Upper lobe of right lung (tissue), 1 donor: Measurements from ENCODE around the gene TMEM126A. TPM values are rescaled to one million over a fixed set of nuclear protein-coding genes. Genes with fewer than 3 reads are reported as not detected.

Experiments used
- ATAC-seq: fragments of 200-7000 bp; cut with Tn5 transposase; one replicate; pipeline ENCODE4 v1.9.1; 2020; ENCODE audit warnings: mild to moderate bottlenecking, moderate library complexity
- DNase-seq: peaks from one replicate; pipeline ENCODE4 v3.0.0-alpha.2; 2020
- H3K27ac ChIP-seq: fragments of 200-600 bp; one replicate; pipeline ENCODE4 v1.8.0; 2022
- H3K27me3 ChIP-seq: fragments of 200-600 bp; one replicate; pipeline ENCODE4 v1.8.0; 2022; ENCODE audit warnings: mild to moderate bottlenecking
- H3K36me3 ChIP-seq: fragments of 200-600 bp; one replicate; pipeline ENCODE4 v1.8.0; 2022
- H3K4me1 ChIP-seq: fragments of 200-600 bp; one replicate; pipeline ENCODE4 v1.8.0; 2022
- H3K4me3 ChIP-seq: fragments of 200-600 bp; one replicate; pipeline ENCODE4 v1.8.0; 2022; ENCODE audit warnings: mild to moderate bottlenecking
- H3K9me3 ChIP-seq: fragments of 200-600 bp; one replicate; pipeline ENCODE4 v1.8.0; 2022
- intact Hi-C: fragments of 100-400 bp; cut with DNase I; formaldehyde crosslinking; loops from one replicate; pipeline ENCODE4 v1.11.0; 2022
- total RNA-seq: library from RNA; stranded (reverse); fragmentation: NEBNext Ultra II Directional; extraction: Animal tissue kit (Norgen Biotek cat#: 25700); gene quantifications from one replicate; pipeline ENCODE4 v1.2.1, GENCODE V29; 2021
- TF ChIP-seq, protein P1 (sequence below): fragments of 200-600 bp; IDR thresholded peaks from one replicate; pipeline ENCODE4 v1.8.0; 2022; ENCODE audit warnings: antibody characterized with exemption
- donor health status: DM: no; HTN: yes; CAD: no; lungs with severe emphysema.

TMEM126A gene
- total RNA-seq, 1 donor from 2014 or later, result 26.1 TPM

DNA sequence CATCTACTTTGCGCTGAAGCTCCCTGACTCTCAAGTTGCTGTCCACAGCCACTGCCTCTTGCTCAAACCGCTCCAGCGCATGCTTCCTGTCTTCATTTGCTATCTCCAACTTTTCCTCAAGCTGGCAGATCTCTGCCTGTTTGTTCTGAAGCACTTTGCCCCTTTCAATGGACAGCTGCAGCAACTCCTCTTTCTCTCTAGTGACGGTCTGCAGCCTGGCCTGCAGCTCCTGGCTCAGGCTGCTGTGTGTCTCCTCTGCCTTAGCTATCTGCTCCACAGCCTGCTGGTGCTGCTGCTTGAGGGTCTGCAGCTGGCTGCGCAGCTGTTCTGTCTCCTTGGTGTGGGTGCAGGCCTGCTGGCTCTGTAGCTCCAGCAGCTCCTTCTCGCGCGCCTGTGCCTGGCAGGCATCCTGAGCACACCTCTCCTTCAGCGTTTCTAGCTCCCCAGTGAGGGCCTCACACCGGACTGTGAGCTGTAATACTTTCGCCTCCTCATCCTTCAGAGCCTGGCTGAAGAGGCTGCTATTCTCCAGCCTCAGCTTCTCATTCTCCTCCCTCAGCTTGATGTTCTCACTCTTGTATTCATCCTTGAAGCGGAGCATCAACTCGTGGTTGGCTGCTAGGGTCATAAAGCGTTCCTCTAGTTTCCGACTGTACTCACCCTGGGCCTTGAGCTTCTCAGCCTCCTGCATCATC, 37.5 kb downstream of the TMEM126A start:
- H3K4me3 ChIP-seq, result peak overlapping the region; percentile 37
- DNase-seq, result peak; percentile 65
- no peaks in the 10 kb centered on the region for H3K27me3 ChIP-seq
- H3K27ac ChIP-seq, result peak overlapping the region; percentile 65
- no peaks in the 10 kb centered on the region for H3K36me3 ChIP-seq
- H3K4me1 ChIP-seq, result peaks cover 13% of the 10 kb centered on the region
- intact Hi-C loops, result no loop called here
- no peaks in the 10 kb centered on the region for H3K9me3 ChIP-seq
- ATAC-seq, result peak; percentile 63
- TF ChIP-seq, protein P1, sequence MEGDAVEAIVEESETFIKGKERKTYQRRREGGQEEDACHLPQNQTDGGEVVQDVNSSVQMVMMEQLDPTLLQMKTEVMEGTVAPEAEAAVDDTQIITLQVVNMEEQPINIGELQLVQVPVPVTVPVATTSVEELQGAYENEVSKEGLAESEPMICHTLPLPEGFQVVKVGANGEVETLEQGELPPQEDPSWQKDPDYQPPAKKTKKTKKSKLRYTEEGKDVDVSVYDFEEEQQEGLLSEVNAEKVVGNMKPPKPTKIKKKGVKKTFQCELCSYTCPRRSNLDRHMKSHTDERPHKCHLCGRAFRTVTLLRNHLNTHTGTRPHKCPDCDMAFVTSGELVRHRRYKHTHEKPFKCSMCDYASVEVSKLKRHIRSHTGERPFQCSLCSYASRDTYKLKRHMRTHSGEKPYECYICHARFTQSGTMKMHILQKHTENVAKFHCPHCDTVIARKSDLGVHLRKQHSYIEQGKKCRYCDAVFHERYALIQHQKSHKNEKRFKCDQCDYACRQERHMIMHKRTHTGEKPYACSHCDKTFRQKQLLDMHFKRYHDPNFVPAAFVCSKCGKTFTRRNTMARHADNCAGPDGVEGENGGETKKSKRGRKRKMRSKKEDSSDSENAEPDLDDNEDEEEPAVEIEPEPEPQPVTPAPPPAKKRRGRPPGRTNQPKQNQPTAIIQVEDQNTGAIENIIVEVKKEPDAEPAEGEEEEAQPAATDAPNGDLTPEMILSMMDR, result no peak

DNA sequence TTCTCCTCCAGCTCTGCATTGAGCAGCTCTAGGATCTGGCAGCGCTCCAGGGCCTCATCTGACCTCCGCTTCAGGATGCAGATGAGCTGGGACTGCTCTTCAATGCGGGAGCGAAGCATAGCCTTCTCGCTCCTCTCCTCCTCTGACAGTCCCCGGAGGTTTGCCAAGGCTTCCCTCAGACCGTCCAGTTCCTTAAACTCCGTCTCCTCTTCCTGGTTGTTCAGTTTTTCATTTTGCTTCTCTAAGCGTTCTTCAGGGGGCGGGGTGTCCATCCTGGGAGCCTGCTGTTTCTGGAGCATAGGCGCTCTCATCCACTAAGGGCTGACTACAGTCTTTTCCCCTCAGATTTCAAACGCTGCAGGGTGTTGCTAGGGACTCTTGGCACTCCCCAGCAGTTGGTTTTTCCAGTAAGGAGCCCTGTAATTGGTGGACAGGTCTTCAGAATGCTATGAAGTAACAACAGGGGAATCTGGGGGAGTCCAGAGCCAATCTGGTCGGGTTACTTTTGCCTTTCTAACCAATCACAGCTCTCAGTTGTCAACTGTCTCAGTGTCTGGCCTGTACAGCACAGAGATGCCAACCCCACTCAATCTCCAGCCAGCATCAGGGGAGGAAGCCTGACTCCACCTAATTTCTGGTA, 38.2 kb downstream of the TMEM126A start, which contains the start of gene CCDC89:
TSS of gene CCDC89 (minus strand) at position 376 of the 640 bp plus-strand sequence. CDS start at position 311, 65 bp downstream.
- TF ChIP-seq, protein P1, result no peak
- H3K27ac ChIP-seq, result peak within 1 kb of the TSS; percentile 67
- peaks cover 11% of the 10 kb centered on the region for H3K4me1 ChIP-seq
- intact Hi-C loops, result no loop called here
- DNase-seq (peak; percentile 69), ATAC-seq (peak; percentile 73)
- no peaks in the 10 kb centered on the region for H3K27me3 ChIP-seq
- H3K36me3 ChIP-seq, result no peaks in the 10 kb centered on the region
- H3K9me3 ChIP-seq, result no peaks in the 10 kb centered on the region
- H3K4me3 ChIP-seq, result peak within 1 kb of the TSS; percentile 37

DNA sequence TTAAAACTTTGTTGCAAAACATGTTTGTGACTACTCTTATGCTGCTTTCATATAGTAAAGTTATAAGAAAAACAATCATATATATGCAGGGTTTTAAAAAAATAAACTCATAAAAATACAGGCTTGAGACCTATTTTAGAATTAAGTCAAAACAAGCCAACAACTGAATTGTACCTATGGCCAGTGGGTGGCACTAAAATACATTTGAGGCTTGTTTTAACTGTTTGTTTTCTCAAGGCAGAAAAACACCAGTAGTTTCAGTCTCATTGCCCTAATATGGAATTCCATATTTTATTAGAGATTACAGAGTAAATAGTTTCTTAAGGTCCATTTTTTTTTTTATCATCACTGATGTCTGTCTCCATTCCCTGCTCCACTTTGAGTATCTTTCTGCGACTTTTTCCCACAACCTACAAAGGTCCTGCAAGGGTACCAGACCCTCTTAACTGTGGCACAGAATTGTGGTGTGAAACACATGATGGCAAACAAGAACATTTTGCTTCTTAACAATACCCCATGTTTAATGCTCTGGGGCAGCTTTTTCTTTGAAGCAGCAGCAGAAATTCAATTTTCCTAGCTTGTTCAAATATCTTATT, 46.7 kb downstream of the TMEM126A start:
- no peak overlapping the region for H3K27ac ChIP-seq
- ATAC-seq (peak; percentile 33), DNase-seq (no peak)
- no peaks in the 10 kb centered on the region for H3K27me3 ChIP-seq
- no peaks in the 10 kb centered on the region for H3K36me3 ChIP-seq
- no peaks in the 10 kb centered on the region for H3K9me3 ChIP-seq
- H3K4me3 ChIP-seq, result no peak overlapping the region
- intact Hi-C loops, result loop anchor here (10.0 kb wide), 1 partner anchor 130 kb away; no protein-coding TSS in a partner anchor
- TF ChIP-seq, protein P1, result peak; percentile 55
- H3K4me1 ChIP-seq, result peaks cover 4% of the 10 kb centered on the region

DNA sequence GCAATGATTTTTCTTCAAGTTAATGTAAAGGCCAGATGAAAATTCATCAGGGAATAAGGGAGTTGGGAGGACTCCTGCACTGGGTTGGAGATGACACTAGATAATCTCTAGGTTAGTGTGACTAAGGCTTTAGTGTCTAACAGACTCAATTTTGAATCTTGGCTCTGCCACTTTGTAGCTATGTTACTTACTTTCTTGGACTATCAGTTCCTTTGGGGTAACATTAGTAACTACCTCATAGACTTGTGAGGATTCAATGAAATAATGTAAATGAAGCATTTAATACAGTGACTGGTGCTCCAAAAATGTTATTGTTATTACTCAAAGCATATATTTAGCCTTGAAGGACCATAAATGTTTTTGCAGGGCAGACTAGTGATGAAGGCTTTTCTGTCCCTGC, 47.8 kb downstream of the TMEM126A start:
- ATAC-seq (no peak), DNase-seq (no peak)
- Histone ChIP-seq H3K27ac (no peak overlapping the region), H3K4me3 (no peak overlapping the region), H3K9me3 (no peaks in the 10 kb centered on the region), H3K36me3 (no peaks in the 10 kb centered on the region), H3K4me1 (peaks cover 4% of the 10 kb centered on the region), H3K27me3 (no peaks in the 10 kb centered on the region)
- intact Hi-C loops, result loop anchor here (10.0 kb wide), 1 partner anchor 129 kb away; no protein-coding TSS in a partner anchor
- TF ChIP-seq, protein P1, result no peak

DNA sequence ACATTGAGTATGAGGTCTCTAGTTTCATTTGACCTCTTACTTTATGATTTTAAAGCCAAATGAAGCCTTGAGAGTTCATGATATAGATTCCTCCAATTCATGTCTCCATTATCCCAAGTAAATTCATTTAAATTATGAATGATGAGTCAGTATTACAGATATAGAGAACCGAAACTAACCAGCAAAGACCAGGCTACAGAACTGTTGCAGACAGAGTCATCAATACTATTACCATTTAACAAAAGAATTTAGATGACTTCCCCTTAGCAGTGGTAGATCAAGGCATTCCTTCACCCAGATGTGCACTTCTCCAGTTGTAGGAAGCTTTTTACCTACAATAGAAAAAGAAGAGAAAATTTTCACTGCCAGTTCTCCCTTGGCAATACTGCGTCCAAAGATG, 50.0 kb downstream of the TMEM126A start:
- no peaks in the 10 kb centered on the region for H3K36me3 ChIP-seq
- DNase-seq, result no peak
- H3K4me3 ChIP-seq, result no peak overlapping the region
- no peaks in the 10 kb centered on the region for H3K27me3 ChIP-seq
- H3K27ac ChIP-seq, result no peak overlapping the region
- no peak for ATAC-seq
- H3K4me1 ChIP-seq, result peaks cover 4% of the 10 kb centered on the region
- TF ChIP-seq, protein P1, result no peak
- intact Hi-C loops, result loop anchor here (10.0 kb wide), 1 partner anchor 127 kb away; no protein-coding TSS in a partner anchor
- H3K9me3 ChIP-seq, result no peaks in the 10 kb centered on the region
